Measurements from ENCODE around the gene NR2F1-AS1. TPM values are rescaled to one million over a fixed set of nuclear protein-coding genes. Genes with fewer than 3 reads are reported as not detected.

NR2F1-AS1 gene
- total RNA-seq, 1 experiment from 2014 or later, result 1.5 TPM

DNA sequence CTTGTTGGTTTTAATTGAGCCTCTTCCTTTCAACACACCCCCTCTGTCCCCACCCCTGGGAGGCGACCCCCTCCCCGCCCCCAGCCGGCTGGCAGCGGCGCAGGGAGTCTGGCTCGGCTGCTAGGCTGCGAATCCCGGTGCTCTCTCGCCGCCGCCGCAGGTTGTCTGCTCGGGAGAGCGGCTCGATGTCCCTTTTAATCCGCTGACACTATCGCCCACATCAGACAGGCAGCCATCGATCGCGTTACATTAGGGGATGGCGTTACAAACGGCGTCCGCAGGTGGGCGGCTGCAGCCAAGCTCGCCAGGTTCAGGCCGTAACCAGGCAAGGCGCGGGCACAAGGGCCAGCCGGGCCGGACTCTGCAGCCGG, 1.3 kb downstream of the NR2F1-AS1 start (continued):
- no peak for TF ChIP-seq ESRRA (CRISPR knock-in tag; IDR thresholded peaks at IDR 0.05; ENCODE audit: borderline replicate concordance)
- TF ChIP-seq, protein P1, sequence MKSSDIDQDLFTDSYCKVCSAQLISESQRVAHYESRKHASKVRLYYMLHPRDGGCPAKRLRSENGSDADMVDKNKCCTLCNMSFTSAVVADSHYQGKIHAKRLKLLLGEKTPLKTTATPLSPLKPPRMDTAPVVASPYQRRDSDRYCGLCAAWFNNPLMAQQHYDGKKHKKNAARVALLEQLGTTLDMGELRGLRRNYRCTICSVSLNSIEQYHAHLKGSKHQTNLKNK (CRISPR knock-in tag; IDR thresholded peaks at IDR 0.05), result no peak

DNA sequence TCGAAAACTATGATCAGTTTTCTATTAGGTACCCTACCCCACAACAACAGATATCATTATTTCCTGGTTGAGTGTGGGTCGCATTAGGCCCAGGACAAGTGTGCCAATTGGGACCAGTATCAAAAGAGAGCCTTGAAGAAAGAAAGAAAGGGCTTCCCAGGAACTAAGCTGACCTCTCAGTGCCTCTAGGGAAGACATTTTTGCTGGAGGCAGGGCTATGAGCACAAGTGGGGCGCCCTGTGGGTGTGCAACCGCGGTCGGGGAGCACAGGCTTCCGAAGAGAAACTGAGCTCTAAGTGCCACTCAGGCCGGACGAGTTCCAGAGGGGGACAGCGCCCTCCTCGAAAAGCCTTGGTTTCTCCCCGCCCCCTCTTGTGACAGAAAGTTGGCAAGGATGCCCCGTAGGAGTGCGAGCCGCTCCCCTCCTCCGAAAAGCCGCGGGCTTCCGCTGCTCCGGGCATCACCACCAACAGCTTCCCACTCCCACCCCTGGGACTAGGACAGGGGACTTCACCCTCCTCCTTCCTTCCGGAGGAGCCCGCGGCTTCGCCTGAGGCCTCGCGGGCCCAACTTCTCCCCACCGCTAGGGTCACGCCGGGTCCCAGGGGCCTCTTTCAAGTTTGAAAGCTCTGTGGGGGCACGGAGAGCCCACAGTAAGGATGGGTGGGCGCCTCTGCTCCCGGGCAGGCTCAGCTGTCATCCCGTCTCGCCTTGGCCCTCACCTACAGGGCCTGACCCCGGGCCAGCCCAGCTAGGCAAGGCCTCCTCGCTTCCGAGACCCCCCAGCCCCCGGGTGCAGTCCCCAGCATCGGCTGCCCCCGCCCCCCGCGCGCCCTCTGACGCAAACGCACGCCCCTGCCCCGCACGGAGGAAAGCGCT, 2.0 kb downstream of the NR2F1-AS1 start:
- peak overlapping the region; percentile 56 for H3K4me3 Mint-ChIP-seq
- H3K27ac Mint-ChIP-seq, result no peak overlapping the region
- TF ChIP-seq HMGA2 (CRISPR knock-in tag; IDR thresholded peaks at IDR 0.05), result no peak
- no peak for TF ChIP-seq NFYB (CRISPR knock-in tag; conservative IDR thresholded peaks at IDR 0.05; ENCODE audit: low read depth)
- no peak for TF ChIP-seq FOXJ3 (CRISPR knock-in tag; IDR thresholded peaks at IDR 0.05; ENCODE audit: borderline replicate concordance)
- TF ChIP-seq ZNF232 (CRISPR knock-in tag; IDR thresholded peaks at IDR 0.05), result no peak
- TF ChIP-seq, protein P2, sequence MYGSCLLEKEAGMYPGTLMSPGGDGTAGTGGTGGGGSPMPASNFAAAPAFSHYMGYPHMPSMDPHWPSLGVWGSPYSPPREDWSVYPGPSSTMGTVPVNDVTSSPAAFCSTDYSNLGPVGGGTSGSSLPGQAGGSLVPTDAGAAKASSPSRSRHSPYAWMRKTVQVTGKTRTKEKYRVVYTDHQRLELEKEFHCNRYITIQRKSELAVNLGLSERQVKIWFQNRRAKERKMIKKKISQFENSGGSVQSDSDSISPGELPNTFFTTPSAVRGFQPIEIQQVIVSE (CRISPR knock-in tag; IDR thresholded peaks at IDR 0.05; ENCODE audit: borderline replicate concordance), result no peak
- TF ChIP-seq, protein P3, sequence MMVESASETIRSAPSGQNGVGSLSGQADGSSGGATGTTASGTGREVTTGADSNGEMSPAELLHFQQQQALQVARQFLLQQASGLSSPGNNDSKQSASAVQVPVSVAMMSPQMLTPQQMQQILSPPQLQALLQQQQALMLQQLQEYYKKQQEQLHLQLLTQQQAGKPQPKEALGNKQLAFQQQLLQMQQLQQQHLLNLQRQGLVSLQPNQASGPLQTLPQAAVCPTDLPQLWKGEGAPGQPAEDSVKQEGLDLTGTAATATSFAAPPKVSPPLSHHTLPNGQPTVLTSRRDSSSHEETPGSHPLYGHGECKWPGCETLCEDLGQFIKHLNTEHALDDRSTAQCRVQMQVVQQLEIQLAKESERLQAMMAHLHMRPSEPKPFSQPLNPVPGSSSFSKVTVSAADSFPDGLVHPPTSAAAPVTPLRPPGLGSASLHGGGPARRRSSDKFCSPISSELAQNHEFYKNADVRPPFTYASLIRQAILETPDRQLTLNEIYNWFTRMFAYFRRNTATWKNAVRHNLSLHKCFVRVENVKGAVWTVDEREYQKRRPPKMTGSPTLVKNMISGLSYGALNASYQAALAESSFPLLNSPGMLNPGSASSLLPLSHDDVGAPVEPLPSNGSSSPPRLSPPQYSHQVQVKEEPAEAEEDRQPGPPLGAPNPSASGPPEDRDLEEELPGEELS (CRISPR knock-in tag; IDR thresholded peaks at IDR 0.05), result no peak
- TF ChIP-seq ZNF396 (CRISPR knock-in tag; IDR thresholded peaks at IDR 0.05; ENCODE audit: borderline replicate concordance), result no peak
- TF ChIP-seq, protein P4, sequence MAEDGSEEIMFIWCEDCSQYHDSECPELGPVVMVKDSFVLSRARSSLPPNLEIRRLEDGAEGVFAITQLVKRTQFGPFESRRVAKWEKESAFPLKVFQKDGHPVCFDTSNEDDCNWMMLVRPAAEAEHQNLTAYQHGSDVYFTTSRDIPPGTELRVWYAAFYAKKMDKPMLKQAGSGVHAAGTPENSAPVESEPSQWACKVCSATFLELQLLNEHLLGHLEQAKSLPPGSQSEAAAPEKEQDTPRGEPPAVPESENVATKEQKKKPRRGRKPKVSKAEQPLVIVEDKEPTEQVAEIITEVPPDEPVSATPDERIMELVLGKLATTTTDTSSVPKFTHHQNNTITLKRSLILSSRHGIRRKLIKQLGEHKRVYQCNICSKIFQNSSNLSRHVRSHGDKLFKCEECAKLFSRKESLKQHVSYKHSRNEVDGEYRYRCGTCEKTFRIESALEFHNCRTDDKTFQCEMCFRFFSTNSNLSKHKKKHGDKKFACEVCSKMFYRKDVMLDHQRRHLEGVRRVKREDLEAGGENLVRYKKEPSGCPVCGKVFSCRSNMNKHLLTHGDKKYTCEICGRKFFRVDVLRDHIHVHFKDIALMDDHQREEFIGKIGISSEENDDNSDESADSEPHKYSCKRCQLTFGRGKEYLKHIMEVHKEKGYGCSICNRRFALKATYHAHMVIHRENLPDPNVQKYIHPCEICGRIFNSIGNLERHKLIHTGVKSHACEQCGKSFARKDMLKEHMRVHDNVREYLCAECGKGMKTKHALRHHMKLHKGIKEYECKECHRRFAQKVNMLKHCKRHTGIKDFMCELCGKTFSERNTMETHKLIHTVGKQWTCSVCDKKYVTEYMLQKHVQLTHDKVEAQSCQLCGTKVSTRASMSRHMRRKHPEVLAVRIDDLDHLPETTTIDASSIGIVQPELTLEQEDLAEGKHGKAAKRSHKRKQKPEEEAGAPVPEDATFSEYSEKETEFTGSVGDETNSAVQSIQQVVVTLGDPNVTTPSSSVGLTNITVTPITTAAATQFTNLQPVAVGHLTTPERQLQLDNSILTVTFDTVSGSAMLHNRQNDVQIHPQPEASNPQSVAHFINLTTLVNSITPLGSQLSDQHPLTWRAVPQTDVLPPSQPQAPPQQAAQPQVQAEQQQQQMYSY (CRISPR knock-in tag; IDR thresholded peaks at IDR 0.05), result no peak
- TF ChIP-seq, protein P5, sequence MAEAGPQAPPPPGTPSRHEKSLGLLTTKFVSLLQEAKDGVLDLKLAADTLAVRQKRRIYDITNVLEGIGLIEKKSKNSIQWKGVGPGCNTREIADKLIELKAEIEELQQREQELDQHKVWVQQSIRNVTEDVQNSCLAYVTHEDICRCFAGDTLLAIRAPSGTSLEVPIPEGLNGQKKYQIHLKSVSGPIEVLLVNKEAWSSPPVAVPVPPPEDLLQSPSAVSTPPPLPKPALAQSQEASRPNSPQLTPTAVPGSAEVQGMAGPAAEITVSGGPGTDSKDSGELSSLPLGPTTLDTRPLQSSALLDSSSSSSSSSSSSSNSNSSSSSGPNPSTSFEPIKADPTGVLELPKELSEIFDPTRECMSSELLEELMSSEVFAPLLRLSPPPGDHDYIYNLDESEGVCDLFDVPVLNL (CRISPR knock-in tag; IDR thresholded peaks at IDR 0.05; ENCODE audit: borderline replicate concordance, low read depth), result no peak
- TF ChIP-seq, protein P6, sequence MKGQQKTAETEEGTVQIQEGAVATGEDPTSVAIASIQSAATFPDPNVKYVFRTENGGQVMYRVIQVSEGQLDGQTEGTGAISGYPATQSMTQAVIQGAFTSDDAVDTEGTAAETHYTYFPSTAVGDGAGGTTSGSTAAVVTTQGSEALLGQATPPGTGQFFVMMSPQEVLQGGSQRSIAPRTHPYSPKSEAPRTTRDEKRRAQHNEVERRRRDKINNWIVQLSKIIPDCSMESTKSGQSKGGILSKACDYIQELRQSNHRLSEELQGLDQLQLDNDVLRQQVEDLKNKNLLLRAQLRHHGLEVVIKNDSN (CRISPR knock-in tag; IDR thresholded peaks at IDR 0.05), result no peak
- no peak for TF ChIP-seq TEAD4 (CRISPR knock-in tag; IDR thresholded peaks at IDR 0.05)
- no peak for TF ChIP-seq ZNF423 (CRISPR knock-in tag; IDR thresholded peaks at IDR 0.05)
- no peak for TF ChIP-seq RORB (CRISPR knock-in tag; IDR thresholded peaks at IDR 0.05)
- ATAC-seq (peak; percentile 1; the same call in 1 of the 2 replicates), DNase-seq (ENCODE audit: low spot score) (no peak)
- ChIA-PET CTCF (interaction anchor here (0.9 to 1.1 kb wide), 3 partner anchors 9 to 670 kb away, joined by 3 read pairs; no protein-coding TSS in a partner anchor), POLR2A (no interaction called here)
- no peaks in the 10 kb centered on the region for H3K9me3 Mint-ChIP-seq
- H3K36me3 Mint-ChIP-seq, result no peaks in the 10 kb centered on the region
- peaks cover 33% of the 10 kb centered on the region for H3K4me1 Mint-ChIP-seq
- no peaks in the 10 kb centered on the region for H3K27me3 Mint-ChIP-seq (ENCODE audit: low read depth)
